Fibroblast of skin of scalp (primary cell): ENCODE measurements around the gene LCE1D.

Experiments used
- DNase-seq: peaks from one replicate; pipeline ENCODE4 v3.0.0-alpha.2; 2013

LCE1D gene

DNA sequence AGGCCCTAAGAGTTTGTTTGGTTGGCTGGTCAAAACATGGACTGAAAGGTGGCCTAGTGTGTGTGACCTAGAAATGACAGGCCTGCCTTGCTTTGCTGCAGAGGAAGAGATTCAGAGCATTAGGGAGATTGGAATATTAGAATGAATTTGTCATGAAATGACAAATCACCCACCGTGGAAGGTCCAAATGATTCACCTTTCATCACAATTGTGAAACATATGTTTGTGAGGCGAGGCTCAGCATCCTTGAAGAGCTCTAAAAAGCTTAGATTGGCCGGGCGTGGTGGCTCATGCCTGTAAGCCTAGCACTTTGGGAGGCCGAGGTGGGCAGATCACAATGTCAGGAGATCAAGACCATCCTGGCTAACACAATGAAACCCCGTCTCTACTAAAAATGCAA is 20.8 kb downstream of the LCE1D start:
- DNase-seq, result no peak

GRCh38 chr1:152823294-152823693 is 26.8 kb downstream of the LCE1D start:
- DNase-seq, result no peak

DNA sequence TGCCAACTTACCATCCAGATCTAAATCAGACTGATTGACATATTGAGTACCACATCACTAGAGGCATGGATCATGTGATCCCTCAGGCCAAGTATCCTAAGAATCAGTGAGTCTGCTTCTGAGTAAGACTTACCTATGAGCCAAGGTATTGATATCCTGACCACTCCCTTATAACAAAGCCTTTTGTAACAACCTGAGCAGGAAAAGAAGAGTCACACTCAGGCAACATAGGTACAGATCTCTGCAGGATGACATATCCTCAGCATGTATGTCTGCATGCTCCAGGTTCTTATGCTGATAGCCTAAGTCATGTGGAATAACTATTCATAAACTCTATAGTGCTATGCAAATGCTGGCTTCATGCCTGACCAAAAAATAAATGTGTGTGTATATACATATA is 28.4 kb downstream of the LCE1D start:
- DNase-seq, result no peak

DNA sequence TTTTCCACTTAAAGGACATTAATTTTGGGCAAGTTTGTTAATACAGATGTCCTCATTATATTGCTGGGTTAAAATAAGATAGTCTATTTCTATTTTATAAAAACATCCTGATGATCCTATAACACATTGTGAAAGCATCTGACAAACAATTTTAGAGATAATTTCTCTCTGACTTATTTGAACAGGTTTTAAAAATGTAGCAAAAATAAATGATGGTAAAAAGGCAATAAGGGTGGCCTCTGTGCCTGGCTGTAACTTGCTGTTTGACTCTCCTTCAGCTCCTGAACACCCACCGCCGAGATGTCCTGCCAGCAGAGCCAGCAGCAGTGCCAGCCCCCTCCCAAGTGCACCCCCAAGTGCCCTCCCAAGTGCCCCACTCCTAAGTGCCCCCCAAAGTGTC is 30.7 kb downstream of the LCE1D start, which contains the start of gene LCE1A:
Gene LCE1A, plus strand, starts transcription at position 301 of the 400 bp plus-strand sequence. Its CDS starts 0 bp downstream, at position 301.
- no peak for DNase-seq

DNA sequence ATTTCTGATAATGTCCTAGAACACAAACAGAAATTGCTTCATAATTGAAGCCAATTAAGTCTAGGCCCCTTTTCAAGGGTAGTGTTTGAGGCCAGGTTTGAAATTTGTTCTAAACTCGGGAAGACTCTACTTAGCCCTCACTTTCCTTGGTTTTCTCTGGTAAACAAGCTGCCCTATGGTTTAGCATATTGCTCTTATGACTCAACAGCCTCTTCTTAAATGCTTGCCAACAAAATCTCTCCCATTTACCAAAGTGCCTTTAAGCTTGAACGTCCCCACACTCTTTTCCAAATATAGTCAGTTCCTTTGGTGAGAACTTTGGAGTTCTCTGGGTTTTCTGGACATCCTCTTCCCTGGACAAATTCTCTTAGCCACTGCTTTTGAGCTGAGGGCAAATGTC is 40.3 kb downstream of the LCE1D start:
- DNase-seq, result no peak

DNA sequence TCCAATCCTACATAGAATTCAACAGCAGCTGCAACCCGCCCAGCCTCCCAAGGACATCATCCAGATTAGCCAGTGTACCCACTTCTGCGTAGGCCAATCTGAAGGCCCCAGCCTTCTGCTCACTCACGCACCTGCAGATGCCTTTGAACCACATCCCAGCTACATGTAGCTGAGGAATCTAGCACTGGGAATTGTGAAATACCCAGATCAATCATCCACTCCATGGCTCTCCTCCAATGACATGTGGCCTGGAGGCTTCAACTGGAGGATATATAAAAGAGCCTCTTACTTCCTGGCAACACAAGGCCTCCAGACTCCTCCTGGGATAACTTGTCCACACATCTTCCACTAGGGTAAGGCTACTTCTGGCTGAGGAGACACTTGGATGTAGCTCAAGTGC is 46.0 kb downstream of the LCE1D start, which contains the start of gene LCE6A:
Gene LCE6A, plus strand, starts transcription at position 301 of the 400 bp plus-strand sequence. CDS start 665 bp downstream, outside the sequence.
- DNase-seq, result no peak
